GM18868 (cell line): ENCODE measurements around the gene DNAH17.

ENCODE experiments used
- ATAC-seq: cut with Tn5 transposase; IDR thresholded peaks from one replicate; pipeline ENCODE4 v1.9.1; 2021; ENCODE audit warnings: mild to moderate bottlenecking, moderate library complexity; ENCODE audit not compliant: unreplicated experiment

The DNAH17 gene

GRCh38 chr17:78607038-78607437 lies 29.8 kb upstream of the DNAH17 start:
- no peak for ATAC-seq

- ATAC-seq: no peak
Observed at GRCh38 chr17:78605886-78606285, 28.7 kb upstream of the DNAH17 start.

GRCh38 chr17:78605429-78605828 lies 28.2 kb upstream of the DNAH17 start:
- no peak for ATAC-seq

- ATAC-seq: no peak
Observed at GRCh38 chr17:78602246-78602645, 25.1 kb upstream of the DNAH17 start.

- no peak for ATAC-seq
Observed at GRCh38 chr17:78601577-78602190, 24.5 kb upstream of the DNAH17 start.

- no peak for ATAC-seq
Observed at GRCh38 chr17:78600181-78600721, 23.1 kb upstream of the DNAH17 start.

GRCh38 chr17:78599419-78599818 lies 22.2 kb upstream of the DNAH17 start:
- ATAC-seq: no peak

- ATAC-seq: no peak
Observed at GRCh38 chr17:78598013-78598471, 20.8 kb upstream of the DNAH17 start.

- no peak for ATAC-seq
Observed at GRCh38 chr17:78596871-78597764, 19.9 kb upstream of the DNAH17 start.

GRCh38 chr17:78595135-78595810 lies 18.1 kb upstream of the DNAH17 start:
- ATAC-seq: no peak

- ATAC-seq: no peak
Observed at GRCh38 chr17:78592991-78593329, 15.8 kb upstream of the DNAH17 start.

GRCh38 chr17:78591263-78591671 lies 14.1 kb upstream of the DNAH17 start:
- ATAC-seq: no peak

GRCh38 chr17:78589885-78590284 lies 12.7 kb upstream of the DNAH17 start:
- ATAC-seq: no peak

- ATAC-seq: no peak
Observed at GRCh38 chr17:78589031-78589675, 12.0 kb upstream of the DNAH17 start.

GRCh38 chr17:78588258-78589030 lies 11.2 kb upstream of the DNAH17 start:
- no peak for ATAC-seq

GRCh38 chr17:78585006-78585630 lies 7.9 kb upstream of the DNAH17 start:
- ATAC-seq: no peak

GRCh38 chr17:78583091-78583490 lies 5.9 kb upstream of the DNAH17 start:
- no peak for ATAC-seq

GRCh38 chr17:78581304-78581703 lies 4.1 kb upstream of the DNAH17 start:
- ATAC-seq: no peak

- ATAC-seq: no peak
Observed at GRCh38 chr17:78580277-78580804, 3.1 kb upstream of the DNAH17 start.
